T-helper 17 cell (primary cell): ENCODE results near the gene AMPD3. TPM values are rescaled to one million over a fixed set of nuclear protein-coding genes. Genes with fewer than 3 reads are reported as not detected.
"Not testable (repeated sequence)": the region's sequence is repeated elsewhere in the genome, so short reads cannot be mapped to it uniquely, and the experiment has no call there.

Source experiments
- ATAC-seq: fragments of 150-1000 bp; cut with Tn5 transposase; 2 replicates; pipeline ENCODE4 v1.10.0; 2021; ENCODE audit warnings: mild to moderate bottlenecking, moderate library complexity
- DNase-seq, 3 donors: peaks; one replicate each; pipeline versions ENCODE4 v3.0.0 to v3.0.0-alpha.2; 2020 to 2021
- H3K9me3 ChIP-seq: one replicate; pipeline ENCODE4 v1.7.0; 2013; ENCODE audit warnings: low read length, mild to moderate bottlenecking; ENCODE audit not compliant: control insufficient read depth, poor library complexity, severe bottlenecking
- H3K27ac Mint-ChIP-seq: one replicate; pipeline ENCODE4 v1.8.0; 2022; ENCODE audit warnings: mild to moderate bottlenecking, moderate library complexity, mixed read lengths
- H3K27me3 Mint-ChIP-seq: one replicate; pipeline ENCODE4 v1.8.0; 2022; ENCODE audit warnings: mixed read lengths
- H3K36me3 Mint-ChIP-seq: one replicate; pipeline ENCODE4 v1.8.0; 2022; ENCODE audit warnings: low read depth, mixed read lengths
- H3K4me1 Mint-ChIP-seq: one replicate; pipeline ENCODE4 v1.8.0; 2022; ENCODE audit warnings: mild to moderate bottlenecking, mixed read lengths
- H3K4me3 Mint-ChIP-seq: one replicate; pipeline ENCODE4 v1.8.0; 2022; ENCODE audit warnings: mild to moderate bottlenecking, moderate library complexity, mixed read lengths
- total RNA-seq, 4 donors: library from RNA in 2 of 4; stranded (reverse) in 2 of 4; gene quantifications; one replicate each; pipeline ENCODE4 v1.2.3 and lab custom pipeline; 2022 to 2026

Gene AMPD3
- total RNA-seq, 2 donors from 2014 or later = 16.8 to 20.2 TPM

DNA sequence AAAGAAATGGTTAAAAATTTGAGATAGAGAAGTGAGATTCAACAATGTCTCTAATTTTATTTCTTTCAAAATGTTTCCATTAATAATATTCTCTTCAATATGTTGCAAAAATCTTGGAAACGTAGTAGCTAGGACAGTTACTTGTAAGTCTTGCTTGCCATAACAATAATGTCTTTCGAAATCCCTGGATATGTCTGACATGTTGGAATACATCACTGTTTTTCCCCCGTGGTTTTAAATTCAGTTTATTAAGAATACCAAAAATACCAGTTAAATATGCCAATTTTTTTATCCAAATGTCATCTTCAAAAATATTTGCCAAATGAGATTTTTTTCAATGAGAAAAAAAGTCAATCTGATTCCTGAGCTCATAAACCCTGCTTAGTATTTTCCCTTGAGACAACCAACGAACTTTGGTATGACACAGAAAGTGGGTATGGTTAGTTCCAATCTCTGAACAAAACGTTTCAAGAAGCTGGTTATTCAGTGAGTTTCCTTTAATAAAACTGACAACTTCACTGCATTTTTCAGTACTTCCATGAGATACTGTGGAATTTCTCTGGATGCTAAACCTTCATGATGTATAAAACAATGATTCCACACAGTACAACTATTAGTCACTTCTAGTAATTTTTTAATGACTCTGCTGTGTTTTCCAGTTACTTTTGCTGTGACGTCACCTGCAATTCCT, 36.7 kb upstream of the AMPD3 start:
- no peaks in the 10 kb centered on the region for H3K9me3 ChIP-seq
- Mint-ChIP-seq H3K27me3 (no peaks in the 10 kb centered on the region), H3K27ac (no peak overlapping the region), H3K4me1 (peaks cover 21% of the 10 kb centered on the region), H3K36me3 (no peaks in the 10 kb centered on the region), H3K4me3 (no peak overlapping the region)
- DNase-seq (no peak), ATAC-seq (no peak)

DNA sequence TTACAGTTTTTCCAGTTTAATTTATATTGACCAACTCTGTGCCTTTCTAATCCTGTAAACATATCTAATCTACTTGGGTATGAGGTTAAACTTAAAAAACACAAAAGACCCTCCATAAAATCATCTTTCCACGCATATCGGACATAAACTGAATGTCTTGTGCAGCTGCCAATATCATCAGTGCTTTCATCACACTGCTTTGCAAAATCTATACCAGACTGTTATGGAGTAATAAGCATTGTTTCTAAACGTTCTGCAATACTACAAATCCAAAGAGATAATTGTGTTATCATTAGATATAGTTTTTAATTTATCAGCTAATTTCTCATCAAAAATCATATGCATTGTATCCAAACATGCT, 36.1 kb upstream of the AMPD3 start:
- no peaks in the 10 kb centered on the region for H3K27me3 Mint-ChIP-seq
- H3K36me3 Mint-ChIP-seq = no peaks in the 10 kb centered on the region
- DNase-seq = no peak

DNA sequence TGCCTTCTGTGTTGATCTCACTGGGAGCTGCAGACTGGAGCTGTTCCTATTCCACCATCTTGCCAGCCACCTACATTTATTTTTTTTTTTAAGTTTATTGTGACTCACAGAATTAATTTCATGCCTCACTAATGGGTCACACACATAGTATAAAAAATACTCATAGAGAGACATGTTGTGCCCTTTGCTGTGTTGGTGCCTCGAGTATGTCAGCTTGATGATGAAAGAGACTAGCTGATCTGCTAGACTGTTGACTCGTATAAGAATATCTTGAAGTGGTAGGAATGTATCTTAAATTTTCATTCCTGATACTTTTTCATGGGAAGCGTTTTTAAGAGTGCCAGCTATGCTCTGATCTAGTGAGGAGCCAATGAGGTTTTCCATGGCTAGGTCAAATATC, 28.6 kb upstream of the AMPD3 start:
- H3K4me3 Mint-ChIP-seq = no peak overlapping the region
- ATAC-seq (no peak), DNase-seq (no peak)
- H3K9me3 ChIP-seq = no peaks in the 10 kb centered on the region
- no peak overlapping the region for H3K27ac Mint-ChIP-seq
- peaks cover 2% of the 10 kb centered on the region for H3K36me3 Mint-ChIP-seq
- peaks cover 12% of the 10 kb centered on the region for H3K27me3 Mint-ChIP-seq
- H3K4me1 Mint-ChIP-seq = no peaks in the 10 kb centered on the region

More for the DNA sequence above, 36.1 kb upstream of the AMPD3 start:
- H3K4me3 Mint-ChIP-seq = no peak overlapping the region
- no peaks in the 10 kb centered on the region for H3K9me3 ChIP-seq
- no peak for ATAC-seq
- peaks cover 16% of the 10 kb centered on the region for H3K4me1 Mint-ChIP-seq
- H3K27ac Mint-ChIP-seq = no peak overlapping the region

GRCh38 chr11:10428453-10428852, 26.6 kb upstream of the AMPD3 start:
- H3K9me3 ChIP-seq = no peaks in the 10 kb centered on the region
- Mint-ChIP-seq H3K4me1 (no peaks in the 10 kb centered on the region), H3K27ac (no peak overlapping the region), H3K27me3 (peaks cover 12% of the 10 kb centered on the region), H3K4me3 (no peak overlapping the region), H3K36me3 (peaks cover 2% of the 10 kb centered on the region)
- DNase-seq = no peak
- no peak for ATAC-seq

- H3K4me1 Mint-ChIP-seq = no peaks in the 10 kb centered on the region
- no peaks in the 10 kb centered on the region for H3K9me3 ChIP-seq
- DNase-seq = no peak
- no peak overlapping the region for H3K4me3 Mint-ChIP-seq
- peaks cover 2% of the 10 kb centered on the region for H3K36me3 Mint-ChIP-seq
- H3K27me3 Mint-ChIP-seq = peaks cover 12% of the 10 kb centered on the region
- ATAC-seq = no peak
- no peak overlapping the region for H3K27ac Mint-ChIP-seq
These were observed 25.5 kb upstream of the AMPD3 start for GRCh38 chr11:10429526-10429925.

- H3K36me3 Mint-ChIP-seq = peaks cover 2% of the 10 kb centered on the region
- no peaks in the 10 kb centered on the region for H3K9me3 ChIP-seq
- DNase-seq (no peak), ATAC-seq (no peak)
- peaks cover 12% of the 10 kb centered on the region for H3K27me3 Mint-ChIP-seq
- no peak overlapping the region for H3K27ac Mint-ChIP-seq
- no peaks in the 10 kb centered on the region for H3K4me1 Mint-ChIP-seq
- no peak overlapping the region for H3K4me3 Mint-ChIP-seq
These were observed 22.6 kb upstream of the AMPD3 start for GRCh38 chr11:10432493-10432892.

GRCh38 chr11:10432971-10433370, 22.1 kb upstream of the AMPD3 start:
- no peaks in the 10 kb centered on the region for H3K9me3 ChIP-seq
- Mint-ChIP-seq H3K4me3 (no peak overlapping the region), H3K27ac (no peak overlapping the region), H3K27me3 (peaks cover 12% of the 10 kb centered on the region), H3K4me1 (no peaks in the 10 kb centered on the region), H3K36me3 (peaks cover 2% of the 10 kb centered on the region)
- ATAC-seq (no peak), DNase-seq (no peak)

DNA sequence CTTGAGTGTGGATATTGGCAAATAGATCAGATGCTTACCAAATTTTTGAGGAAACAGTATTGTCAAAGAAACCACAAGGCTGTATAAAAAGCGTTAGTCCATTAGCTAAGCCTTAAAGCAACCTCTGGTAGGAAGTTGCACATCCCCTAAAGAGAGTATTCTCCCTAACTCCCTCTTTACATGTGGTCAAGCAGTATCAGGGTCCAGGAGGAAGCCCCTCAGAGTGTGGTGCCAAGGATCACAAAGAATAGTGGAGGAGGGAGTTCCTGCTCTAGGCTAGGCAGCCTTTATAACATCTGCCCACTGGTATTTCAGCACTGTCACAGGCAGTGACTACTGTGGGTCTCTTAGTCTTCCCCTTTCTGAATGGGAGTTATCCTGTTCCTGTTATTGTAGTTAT, 18.8 kb upstream of the AMPD3 start:
- no peak for DNase-seq
- H3K4me3 Mint-ChIP-seq = no peak overlapping the region
- H3K27me3 Mint-ChIP-seq = no peaks in the 10 kb centered on the region
- peaks cover 6% of the 10 kb centered on the region for H3K4me1 Mint-ChIP-seq
- ATAC-seq = no peak
- peak overlapping the region; percentile 16 for H3K27ac Mint-ChIP-seq
- no peaks in the 10 kb centered on the region for H3K36me3 Mint-ChIP-seq
- H3K9me3 ChIP-seq = no peaks in the 10 kb centered on the region

GRCh38 chr11:10436683-10437082, 18.4 kb upstream of the AMPD3 start:
- DNase-seq, H3K36me3 Mint-ChIP-seq, H3K9me3 ChIP-seq, H3K27me3 Mint-ChIP-seq, ATAC-seq, H3K4me1 Mint-ChIP-seq, H3K4me3 Mint-ChIP-seq: not testable (repeated sequence)
- peak overlapping the region; percentile 16 for H3K27ac Mint-ChIP-seq

- H3K9me3 ChIP-seq = no peaks in the 10 kb centered on the region
- Mint-ChIP-seq H3K4me3 (no peak overlapping the region), H3K36me3 (no peaks in the 10 kb centered on the region), H3K27me3 (no peaks in the 10 kb centered on the region), H3K4me1 (peaks cover 14% of the 10 kb centered on the region), H3K27ac (no peak overlapping the region)
- ATAC-seq (no peak), DNase-seq (no peak)
These were observed 16.6 kb upstream of the AMPD3 start for GRCh38 chr11:10438458-10438857.

- no peak overlapping the region for H3K27ac Mint-ChIP-seq
- no peaks in the 10 kb centered on the region for H3K27me3 Mint-ChIP-seq
- H3K4me1 Mint-ChIP-seq = peaks cover 15% of the 10 kb centered on the region
- H3K36me3 Mint-ChIP-seq = no peaks in the 10 kb centered on the region
- DNase-seq (no peak), ATAC-seq (no peak)
- H3K9me3 ChIP-seq = no peaks in the 10 kb centered on the region
- no peak overlapping the region for H3K4me3 Mint-ChIP-seq
These were observed 15.7 kb upstream of the AMPD3 start for GRCh38 chr11:10439351-10439750.

DNA sequence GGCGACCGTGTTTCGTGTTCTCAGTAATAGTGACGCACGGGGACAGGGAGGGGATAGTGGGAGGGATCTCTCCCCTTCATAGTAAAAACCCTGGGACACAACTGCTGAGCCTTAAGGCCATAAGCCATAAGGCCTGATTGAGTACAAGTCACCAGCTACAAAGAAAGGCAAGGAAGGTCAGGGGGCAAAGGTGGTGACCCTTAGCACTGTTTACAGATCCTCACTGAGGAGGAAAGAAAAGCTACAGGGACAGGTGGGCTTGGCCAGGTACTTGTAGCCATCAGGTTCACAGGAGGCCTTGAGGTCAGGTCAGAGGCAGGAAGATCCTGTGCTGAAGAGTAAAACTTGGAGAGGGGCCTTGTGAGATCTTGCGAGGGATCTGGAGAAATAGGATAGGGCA, 15.1 kb upstream of the AMPD3 start:
- no peak overlapping the region for H3K27ac Mint-ChIP-seq
- H3K4me3 Mint-ChIP-seq = no peak overlapping the region
- no peaks in the 10 kb centered on the region for H3K9me3 ChIP-seq
- no peaks in the 10 kb centered on the region for H3K36me3 Mint-ChIP-seq
- H3K27me3 Mint-ChIP-seq = no peaks in the 10 kb centered on the region
- peaks cover 19% of the 10 kb centered on the region for H3K4me1 Mint-ChIP-seq
- DNase-seq = no peak
- no peak for ATAC-seq

DNA sequence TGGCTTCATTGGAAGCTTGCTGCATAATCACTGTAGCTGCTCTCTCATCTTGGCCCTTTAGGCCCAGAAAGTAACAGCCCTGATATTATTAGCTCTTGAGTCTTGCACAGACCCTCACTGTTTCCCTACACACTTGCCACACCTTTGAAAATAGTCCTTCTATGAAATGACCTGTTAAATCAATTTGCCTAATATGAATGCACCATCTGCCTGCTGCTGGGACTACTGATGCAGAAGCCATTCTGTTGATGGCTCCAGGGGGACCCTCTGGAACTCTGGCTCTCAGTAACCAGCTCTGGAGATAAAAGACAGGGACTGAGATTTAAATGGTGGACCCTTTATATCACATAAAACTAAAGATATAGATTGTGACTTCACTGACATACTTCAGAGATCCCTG, 14.7 kb upstream of the AMPD3 start:
- peaks cover 21% of the 10 kb centered on the region for H3K4me1 Mint-ChIP-seq
- no peak for DNase-seq
- ATAC-seq = no peak
- no peaks in the 10 kb centered on the region for H3K36me3 Mint-ChIP-seq
- no peak overlapping the region for H3K4me3 Mint-ChIP-seq
- no peaks in the 10 kb centered on the region for H3K27me3 Mint-ChIP-seq
- peak overlapping the region; percentile 32 for H3K27ac Mint-ChIP-seq
- H3K9me3 ChIP-seq = no peaks in the 10 kb centered on the region

DNA sequence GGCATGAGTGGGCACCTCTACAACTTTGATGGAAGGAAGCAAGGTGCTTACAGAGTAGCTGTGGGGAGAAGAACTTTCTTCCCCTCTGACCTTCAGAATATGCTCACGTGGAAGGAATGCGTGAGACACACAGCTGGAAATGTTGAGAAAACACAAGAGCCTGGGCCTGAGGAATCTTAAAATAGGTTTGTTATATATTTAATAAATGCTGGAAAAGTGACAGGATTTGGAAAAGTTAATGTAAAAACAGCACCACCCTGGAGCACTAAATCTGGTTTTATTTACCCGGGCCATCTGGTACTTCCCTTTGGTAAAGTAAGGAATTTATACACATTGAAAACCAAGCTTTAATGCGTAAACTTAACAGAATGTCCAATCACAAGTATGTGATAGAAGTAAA, 14.0 kb upstream of the AMPD3 start:
- ATAC-seq = no peak
- peaks cover 22% of the 10 kb centered on the region for H3K4me1 Mint-ChIP-seq

More for the DNA sequence above, 14.0 kb upstream of the AMPD3 start:
- Mint-ChIP-seq H3K27me3 (no peaks in the 10 kb centered on the region), H3K27ac (peak overlapping the region; percentile 32), H3K36me3 (no peaks in the 10 kb centered on the region), H3K4me3 (no peak overlapping the region)
- H3K9me3 ChIP-seq = no peaks in the 10 kb centered on the region
- DNase-seq = no peak
